DMS114 treated with DMSO at 0.1 percent for 48 hours (cell line): ENCODE results near the gene SELENOH.

Source experiments
- DNase-seq: peaks from one replicate; lab custom pipeline; 2025; ENCODE audit not compliant: unreplicated experiment; lab: John Stamatoyannopoulos, UW

The SELENOH gene

DNA sequence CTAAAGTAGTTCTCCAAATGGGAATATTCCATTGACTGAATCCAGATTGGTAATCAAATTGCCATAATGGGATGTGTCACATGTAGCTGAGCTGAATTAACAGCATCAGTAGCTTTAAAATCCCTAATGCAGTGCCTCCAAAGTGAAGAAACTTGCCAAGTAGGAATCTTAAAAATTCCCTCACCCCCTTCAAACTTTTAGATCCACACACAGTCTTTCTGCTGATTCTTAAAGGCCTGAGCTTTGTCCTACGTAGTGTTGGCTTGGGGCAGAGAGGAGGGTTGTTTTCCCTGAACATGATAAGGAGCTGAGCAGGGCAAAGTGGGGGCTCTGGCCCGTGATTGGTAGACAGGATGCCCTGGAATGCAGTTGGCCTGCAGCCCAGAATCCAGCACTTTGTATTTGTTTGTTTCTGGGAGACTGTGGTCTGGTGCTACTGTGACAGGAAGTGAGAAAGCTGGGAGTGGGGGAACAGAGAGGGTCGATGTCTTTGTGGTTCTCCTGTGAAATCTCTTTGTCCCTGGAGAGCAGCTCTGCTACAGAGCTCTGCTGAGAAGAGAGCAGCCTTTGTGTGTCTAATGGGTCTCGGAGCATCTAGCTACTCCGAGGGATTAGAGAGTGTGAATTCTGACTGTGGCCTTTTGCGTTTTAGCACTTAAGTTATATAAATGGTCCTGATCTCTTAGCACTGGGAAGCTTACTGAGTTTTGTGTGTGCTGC, 37.2 kb downstream of the SELENOH start:
- no peak for DNase-seq

DNA sequence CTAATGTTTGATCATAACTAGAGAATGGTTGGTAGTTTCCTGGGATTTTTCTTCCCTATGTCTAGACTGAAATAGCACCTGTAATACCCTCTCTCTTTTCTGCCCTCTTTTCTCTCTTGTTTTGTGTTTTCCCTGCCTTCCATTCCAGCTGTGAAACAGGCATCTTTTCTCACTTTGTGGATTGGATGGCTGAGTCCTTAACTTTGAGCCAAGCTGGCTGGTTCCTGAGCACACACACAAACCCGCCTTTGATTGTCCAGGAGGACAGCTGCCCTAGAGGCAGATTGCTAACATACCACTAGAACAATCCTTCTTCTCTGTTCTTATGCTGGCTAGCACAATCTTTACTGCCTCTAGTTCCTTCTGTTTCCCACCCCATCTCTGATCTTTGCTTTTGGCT, 38.0 kb downstream of the SELENOH start:
- no peak for DNase-seq

DNA sequence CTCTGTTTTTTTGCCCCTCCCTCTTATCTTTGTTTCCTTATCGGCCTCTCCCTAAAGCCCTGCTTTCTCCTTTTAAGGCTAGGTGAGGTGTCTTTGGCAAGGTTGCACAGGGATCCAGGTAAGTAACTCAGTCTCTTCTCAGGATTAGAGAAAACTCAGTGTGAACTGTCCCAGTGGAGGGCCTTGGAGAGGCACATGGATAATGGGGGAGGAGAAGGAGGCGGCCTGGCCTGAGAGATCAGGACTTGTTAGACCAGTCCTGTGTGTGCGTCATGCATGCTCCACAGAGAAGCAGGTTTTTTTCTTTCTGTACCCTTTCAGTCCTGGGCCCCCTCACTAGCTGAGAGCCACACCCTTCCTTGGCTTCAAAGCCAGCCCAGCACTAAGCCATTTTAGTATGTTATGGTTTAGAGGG, 40.2 kb downstream of the SELENOH start:
- DNase-seq: no peak

DNA sequence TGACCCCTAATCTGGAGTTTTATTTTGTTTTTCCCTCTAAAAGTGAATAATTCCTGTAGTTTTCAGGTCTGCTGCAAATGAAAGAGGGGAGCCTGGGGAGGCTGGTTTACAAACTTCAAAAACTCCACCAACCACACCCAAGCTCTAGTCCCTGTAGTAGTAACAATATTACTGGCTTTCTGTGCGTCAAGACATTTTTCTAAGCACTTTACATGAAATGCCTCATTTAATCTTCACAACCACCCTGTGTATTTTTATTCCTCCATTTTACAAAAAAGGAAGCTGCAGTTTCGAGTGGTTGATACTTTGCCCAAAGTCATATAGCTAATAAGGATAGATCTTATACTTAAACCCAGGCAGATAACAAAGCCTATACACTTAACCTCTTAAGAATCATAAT, 43.8 kb downstream of the SELENOH start:
- no peak for DNase-seq

DNA sequence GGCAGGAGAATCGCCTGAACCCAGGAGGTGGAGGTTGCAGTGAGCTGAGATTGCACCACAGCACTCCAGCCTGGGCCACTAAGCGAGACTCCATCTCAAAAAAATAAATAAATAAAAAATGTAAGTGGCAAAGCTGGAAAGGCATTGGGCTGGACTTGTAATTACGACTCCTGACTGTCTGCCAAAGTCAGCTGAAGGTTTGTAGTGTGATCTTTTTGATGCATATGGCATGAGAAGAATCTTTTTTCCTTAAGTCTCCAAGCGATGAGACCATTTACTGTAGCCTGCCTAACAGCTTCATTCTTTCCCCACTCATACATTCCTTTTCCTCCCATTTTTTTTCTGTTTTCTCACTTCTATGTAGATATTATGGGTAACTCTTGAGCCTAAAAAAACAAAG, 45.1 kb downstream of the SELENOH start:
- DNase-seq: no peak

DNA sequence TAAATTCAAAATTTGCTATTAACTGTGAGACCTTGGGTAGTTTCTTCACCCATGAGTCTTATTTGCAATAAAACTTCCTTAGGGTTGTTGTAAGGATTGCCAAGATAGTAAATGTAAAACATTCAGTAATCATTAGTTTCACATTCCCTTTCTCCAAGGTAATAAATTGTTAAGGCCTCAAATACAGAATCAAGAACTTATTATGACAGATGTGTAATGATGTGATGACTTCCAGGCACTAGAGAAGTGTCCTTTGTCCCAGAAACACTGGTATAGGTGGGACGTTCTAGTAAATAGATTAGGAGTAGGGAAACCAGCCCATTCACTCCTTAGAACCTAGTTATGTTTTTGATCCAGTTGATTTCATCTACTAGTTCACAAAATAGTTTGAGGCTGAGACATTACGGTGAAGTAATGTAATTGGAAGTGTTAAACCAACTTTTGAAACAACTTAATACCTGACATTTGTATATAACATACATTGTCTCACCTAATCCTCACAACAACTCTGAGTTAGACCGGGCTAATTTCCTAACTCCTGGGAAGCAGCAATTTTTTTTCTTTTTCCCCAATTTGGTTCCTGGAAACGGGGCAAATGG, 45.8 kb downstream of the SELENOH start:
- DNase-seq: no peak

DNA sequence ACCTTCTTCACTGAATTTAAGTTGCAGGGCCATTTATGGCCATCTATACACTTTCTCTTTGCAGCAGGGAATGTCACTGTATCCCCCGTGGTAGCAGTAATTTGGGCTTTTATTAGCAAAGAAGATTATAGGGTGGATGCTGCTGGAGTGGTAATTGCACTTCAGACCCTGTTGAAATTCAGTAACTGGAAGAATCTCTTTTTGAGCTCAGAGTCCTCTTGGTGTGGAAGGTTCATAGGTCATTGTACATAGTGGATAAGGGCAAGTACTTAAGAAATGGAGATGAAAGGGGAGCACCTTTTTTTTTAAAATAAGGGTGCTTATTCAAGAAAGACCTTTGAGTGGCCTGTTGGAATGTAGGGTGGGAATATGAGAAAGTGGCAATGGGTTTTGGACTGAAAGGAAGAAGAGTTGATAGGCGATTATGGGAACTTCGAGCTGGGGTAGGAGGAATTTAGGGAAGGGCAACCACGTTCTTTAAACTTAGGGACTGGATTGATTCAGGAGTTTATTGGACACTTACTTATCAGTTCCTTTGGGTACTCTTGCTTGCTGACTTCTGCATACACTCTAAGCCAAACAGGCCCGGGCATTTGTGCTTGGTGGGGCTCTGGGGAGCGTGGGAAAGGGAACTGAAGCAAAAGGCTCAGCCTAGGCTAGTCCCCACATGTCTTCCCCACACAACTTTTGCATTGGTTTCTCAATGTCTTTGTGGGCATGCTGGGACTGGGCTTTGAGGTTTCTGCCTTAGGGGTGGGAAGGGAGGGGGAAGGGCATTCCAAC, 46.8 kb downstream of the SELENOH start:
- no peak for DNase-seq

DNA sequence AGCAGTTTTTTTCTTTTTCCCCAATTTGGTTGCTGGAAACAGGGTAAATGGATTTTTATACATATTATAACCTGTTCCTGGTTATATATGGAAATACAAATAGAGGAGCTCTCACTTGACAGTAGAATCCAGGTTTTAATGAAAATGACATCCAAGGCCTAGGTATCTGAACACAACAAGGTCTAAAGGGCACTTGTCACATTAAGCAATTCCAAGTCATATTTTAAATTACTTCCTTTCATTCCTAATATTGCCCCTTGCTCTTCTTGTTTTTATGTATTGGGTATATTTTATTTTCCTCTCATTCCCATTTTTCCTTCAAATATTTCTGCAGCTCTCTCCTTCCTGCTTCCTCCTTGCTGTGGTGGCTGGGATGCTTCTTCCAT, 47.4 kb downstream of the SELENOH start:
- no peak for DNase-seq

DNA sequence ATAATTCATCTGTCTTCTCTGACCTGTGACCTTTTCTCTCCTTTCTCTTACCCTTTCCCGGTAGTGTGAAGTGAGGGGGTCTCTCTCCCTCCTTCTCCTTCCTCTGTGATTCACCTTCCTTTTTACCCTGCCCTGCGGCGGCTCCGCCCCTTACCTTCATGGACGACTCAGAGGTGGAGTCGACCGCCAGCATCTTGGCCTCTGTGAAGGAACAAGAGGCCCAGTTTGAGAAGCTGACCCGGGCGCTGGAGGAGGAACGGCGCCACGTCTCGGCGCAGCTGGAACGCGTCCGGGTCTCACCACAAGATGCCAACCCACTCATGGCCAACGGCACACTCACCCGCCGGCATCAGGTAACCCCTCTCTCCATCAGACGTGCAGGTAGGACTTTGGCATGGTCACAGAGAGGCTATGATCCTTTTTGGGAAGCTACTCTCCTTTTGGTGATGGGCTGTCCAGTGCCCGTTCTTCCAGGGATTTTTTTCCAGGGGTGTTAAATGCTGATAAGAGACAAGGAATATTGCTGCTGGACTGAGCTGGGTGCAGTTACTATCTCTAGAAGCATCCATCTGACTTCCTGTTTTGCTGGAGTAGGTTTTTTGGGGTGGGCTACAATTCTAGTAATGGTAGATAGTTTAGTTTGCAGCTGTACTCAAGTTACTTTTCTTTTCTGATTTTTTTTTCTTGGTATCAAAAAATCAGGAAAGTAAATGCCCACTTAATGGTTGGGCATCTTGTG, 50.2 kb downstream of the SELENOH start:
- no peak for DNase-seq

DNA sequence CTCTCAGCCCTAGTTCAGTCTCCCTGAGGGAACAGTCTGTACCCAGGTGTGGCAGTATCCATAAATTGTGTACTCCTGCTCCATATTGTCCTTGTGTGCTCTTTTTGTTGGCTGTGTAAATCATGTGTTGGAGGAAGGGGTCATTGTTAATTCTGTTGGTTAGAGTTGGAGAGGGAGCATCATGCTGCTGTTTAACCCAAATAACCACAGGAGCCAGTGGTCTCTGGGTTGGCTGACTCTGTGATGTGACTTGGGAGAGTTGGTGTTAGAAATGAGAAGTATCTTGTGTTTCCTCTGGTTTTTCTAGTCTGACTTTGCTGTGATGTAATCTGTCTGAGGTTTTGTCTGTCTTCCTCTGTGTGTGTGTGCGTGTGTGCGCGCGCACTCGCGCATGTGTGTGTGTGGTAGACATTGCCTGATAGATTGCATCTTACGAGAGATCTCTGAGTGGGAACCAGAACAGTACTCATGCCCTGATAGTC, 50.8 kb downstream of the SELENOH start:
- no peak for DNase-seq

DNA sequence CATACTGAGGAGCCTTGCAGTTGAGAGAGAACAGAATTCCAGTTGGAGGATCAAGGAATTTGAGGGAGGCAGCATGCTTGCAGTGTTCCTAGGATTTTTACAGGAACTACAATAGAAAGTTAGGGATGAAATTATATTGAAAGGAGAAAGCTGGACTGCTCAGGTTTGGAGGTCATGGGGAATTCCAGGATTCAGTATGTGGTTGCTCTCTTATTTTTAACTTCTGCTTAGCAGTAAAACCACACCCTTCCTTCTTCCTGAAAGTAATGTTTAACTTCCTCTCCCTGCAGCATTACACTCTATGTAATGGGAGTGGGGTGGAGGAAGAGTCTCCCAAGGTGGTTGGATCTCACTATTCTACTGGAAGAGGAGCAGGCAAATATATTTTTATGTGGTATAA, 51.6 kb downstream of the SELENOH start:
- no peak for DNase-seq
